Activated gamma-delta T cell (primary cell): ENCODE measurements around the gene E2F6.

ENCODE experiments used
- DNase-seq: peaks from one replicate; lab custom pipeline; 2025; lab: John Stamatoyannopoulos, UW

The E2F6 gene

DNA sequence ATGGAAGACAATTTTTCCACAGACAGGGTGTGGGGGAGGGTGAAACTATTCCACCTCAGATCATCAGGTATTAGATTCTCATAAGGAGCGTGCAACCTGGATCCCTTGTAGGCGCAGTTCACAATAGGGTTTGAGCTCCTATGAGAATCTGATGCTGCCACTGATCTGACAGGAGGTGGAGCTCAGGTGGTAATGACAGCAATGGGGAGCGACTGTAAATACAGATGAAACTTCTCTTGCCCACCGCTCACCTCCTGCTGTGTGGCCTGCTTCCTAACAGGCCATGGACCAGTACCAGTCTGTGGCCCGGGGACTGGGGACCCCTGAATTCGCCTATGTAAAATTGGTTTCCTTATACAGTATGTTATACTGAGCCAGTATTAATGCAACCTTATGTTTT lies 27.3 kb upstream of the E2F6 start:
- DNase-seq, result no peak

- DNase-seq, result no peak
Observed at GRCh38 chr2:11492720-11493119, 26.8 kb upstream of the E2F6 start.

DNA sequence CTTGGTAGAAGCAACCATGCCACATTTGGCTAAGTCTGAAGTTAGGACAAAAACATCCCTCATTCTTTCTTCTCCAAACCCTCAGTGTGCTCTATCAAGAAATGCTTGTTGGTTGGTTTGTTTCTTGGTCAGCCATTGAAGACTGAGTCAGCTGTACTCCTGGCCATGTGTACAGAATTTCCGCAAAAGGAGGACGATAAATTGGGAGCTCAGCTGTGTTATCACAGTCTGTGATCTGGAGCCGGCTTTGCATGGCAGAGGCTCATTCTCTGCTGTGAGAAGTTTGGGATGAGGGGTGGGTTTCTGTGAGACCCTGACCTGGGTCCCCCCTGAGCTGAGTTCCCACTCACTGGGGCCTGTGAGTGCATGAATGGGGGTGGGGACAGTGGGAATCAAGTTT lies 26.3 kb upstream of the E2F6 start:
- DNase-seq, result no peak

DNA sequence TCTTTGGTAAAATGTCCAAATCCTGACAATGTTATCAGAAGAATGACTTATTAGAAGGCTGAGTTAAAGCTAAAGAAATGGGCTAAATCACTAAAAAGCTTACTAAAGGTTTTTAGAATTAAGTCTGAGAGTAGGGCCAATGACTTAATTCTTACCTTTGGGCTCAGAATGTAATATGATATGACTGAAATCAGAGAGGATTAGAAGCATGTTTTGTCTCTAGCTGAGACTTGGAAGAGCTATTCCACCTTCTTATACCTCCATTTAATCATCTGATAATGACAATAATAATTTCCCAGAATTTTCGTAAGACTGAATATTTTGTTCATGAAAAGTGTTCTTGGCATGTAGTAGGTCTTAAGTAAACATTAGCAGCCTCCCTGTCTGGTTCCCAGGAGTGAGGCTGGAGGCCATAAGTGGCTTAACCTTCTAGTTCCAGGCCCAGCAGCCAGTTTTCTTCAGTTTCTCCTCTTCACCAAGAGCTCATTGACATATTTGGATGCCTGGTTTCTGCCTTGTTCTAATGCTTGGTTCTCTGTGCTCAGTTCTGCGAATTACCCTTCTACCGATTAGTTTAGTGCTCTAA lies 25.5 kb upstream of the E2F6 start:
- no peak for DNase-seq

GRCh38 chr2:11490194-11490593 lies 24.2 kb upstream of the E2F6 start:
- DNase-seq, result no peak

GRCh38 chr2:11488809-11489208 lies 22.8 kb upstream of the E2F6 start:
- no peak for DNase-seq

DNA sequence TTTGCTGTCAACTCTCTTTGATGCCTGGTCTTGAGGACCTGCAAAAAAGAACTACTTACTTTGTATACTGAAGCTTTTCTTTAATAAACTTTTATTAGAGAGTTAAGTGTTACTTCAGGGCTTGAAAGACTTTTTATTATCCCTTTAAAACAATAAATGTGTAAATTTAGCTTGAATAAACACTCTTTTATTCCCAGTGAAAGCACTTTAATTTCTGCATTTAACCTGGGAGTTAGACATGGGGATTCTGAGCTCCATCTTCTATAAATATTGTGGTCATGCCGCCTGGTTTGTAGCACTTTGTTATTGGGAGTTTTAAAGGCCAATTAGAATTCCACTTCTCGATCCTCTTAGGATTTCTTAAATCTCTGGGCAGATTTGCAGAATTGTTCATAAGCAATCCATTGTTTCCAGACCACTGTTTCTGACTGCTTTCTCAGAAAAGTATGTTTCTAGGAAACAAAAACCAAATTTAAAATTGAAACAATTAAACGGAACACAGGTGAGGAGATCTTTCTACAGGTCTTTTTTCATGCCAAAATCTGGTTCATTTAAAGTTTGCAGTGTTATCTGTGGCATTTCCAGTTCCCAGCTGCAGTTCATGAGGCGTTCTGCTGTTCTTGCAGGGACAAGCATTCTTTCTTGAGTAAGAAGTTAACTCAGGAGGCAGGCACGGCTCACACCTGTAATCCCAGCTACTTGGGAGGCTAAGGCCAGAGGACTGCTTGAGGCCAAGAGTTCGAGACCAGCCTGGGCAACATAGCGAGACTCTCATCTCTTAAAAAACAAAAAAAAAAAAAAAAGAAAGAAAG lies 18.1 kb upstream of the E2F6 start:
- no peak for DNase-seq

GRCh38 chr2:11482473-11483035 lies 16.6 kb upstream of the E2F6 start:
- DNase-seq, result peak; percentile 17

GRCh38 chr2:11481789-11482472 lies 16.0 kb upstream of the E2F6 start:
- DNase-seq, result no peak

DNA sequence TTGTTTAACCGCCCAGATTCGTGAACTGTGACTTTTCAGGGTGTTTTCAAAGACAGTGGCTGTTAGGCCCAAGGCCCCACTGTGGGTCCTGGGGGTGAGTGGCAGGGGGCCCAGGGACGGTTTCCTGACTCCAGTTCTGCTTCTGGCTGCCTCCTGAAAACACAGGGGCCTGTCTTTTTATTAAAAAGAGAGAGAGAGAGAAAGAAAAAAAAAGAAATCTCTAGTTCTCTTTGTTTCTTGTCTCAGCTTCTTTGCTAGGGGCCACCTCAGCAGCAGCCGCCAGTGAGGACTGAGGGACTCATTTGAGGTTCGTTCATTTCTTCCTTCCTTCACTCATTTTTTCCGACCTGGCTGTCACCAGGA lies 15.4 kb upstream of the E2F6 start:
- DNase-seq, result no peak

- DNase-seq, result no peak
Observed at GRCh38 chr2:11480859-11481258, 14.9 kb upstream of the E2F6 start.

GRCh38 chr2:11480406-11480805 lies 14.4 kb upstream of the E2F6 start:
- DNase-seq, result no peak

- DNase-seq, result no peak
Observed at GRCh38 chr2:11478899-11479605, 13.1 kb upstream of the E2F6 start.

DNA sequence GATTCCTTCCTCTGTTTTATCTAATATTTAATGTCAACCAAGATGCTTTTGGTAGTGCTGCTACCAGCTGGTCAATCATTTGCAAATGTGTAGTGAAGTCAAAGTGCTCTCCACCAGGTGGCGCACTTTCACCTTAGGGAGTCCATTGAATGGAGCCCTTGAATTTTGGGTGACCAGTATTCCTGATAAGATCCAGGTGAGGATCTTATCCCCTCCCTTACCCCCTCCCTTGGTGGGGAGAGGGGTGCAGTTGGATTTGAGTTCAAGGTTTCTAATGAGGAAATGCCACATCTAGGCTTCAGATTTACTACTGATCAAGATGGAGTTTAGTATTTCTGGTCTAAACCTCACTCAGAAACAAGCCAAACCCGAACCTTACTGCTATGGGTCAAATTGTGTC lies 12.0 kb upstream of the E2F6 start:
- no peak for DNase-seq

- no peak for DNase-seq
Observed at GRCh38 chr2:11473659-11474433, 7.9 kb upstream of the E2F6 start.

- no peak for DNase-seq
Observed at GRCh38 chr2:11467749-11468148, 1.8 kb upstream of the E2F6 start.

DNA sequence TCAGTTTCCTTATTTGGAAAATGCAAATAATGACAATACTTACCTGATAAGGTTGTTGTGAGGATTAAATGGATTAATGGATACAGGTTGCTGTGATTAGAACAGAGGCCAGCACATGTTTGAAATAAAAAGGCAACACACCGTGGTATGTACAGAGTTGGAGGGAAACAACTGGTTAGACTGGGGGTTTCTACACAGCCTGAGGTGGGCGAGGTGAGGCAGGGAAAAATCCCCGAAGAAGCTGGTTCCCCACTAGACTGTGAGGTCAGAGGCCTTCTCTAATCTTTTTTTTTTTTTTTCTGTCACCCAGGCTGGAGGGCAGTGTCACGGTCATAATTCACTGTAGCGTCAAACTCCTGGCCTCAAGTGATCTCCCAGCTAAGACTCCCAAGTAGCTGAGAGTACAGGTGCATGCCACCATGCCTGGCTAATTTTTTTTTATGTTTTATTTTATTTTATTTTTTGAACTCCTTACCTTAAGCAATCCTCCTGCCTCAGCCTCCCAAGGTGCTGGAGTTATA lies 1.2 kb upstream of the E2F6 start:
- DNase-seq, result no peak

DNA sequence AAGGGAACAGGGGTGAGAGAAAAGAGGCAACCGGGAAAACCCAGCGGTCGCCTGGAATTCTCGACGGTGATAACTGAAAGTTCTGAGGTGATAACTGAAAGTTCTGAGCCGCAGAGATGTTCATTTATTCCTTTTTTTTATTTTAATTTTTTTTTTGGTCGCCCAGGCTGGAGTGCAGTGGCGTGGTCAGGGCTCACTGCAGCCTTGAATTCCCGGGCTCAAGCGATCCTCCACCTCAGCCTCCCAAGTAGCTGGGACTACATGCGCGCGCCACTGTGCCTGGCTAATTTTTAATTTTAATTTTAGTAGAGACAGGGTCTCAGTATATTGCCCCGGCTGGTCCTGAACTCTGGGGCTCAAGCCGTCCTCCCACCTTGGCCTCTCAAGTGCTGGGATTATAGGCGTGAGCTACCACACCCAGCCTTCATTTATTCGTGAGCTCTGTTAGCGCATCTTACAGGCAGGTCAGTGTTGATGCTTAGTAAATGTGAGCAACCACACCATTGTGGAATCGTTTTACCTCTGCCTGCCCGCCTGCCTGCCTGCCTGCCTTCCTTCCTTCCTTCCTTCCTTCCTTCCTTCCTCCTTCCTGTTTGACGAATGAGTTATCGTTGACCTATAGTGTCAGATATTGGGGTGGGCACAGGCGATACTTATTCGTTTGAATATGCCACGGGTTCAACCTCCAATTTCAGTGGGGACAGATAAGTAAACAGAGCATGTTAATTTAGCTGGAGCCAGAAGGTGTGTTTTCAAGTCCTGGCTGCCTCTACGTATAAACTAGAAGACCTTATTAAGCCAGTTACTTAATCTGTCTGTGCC lies 557 bp upstream of the E2F6 start:
- DNase-seq, result no peak

DNA sequence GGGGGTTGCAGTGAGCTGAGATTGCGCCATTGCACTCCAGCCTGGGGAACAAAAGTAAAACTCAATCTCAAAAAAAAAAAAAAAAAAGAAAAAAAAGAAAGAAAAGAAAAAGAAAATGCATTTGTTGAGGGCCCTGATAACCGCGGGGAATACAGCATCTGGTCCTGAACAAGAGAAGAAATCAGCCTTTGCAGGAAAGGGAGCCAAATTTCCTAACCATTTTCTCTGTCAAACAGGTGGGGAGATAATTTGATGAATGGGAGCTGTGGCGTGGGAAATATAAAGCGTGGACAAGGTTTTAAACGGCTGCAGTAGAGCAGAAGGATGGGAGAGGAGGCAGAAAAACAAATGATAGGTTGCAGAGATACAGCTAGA lies 864 bp downstream of the E2F6 start:
- no peak for DNase-seq

- no peak for DNase-seq
Observed at GRCh38 chr2:11459816-11460215, 6.1 kb downstream of the E2F6 start.
